ENCODE measurements around the gene VIPR1. TPM values are rescaled to one million over a fixed set of nuclear protein-coding genes. Genes with fewer than 3 reads are reported as not detected.
A peak's percentile ranks its signal among the peaks of the same experiment; 100 is the strongest.

Gene VIPR1
- total RNA-seq, 1 donor from 2014 or later, result 2.4 TPM

- peak; percentile 86 for DNase-seq (ENCODE audit: low spot score)
Observed at GRCh38 chr3:42493126-42493797, 9.2 kb upstream of the VIPR1 start.

DNA sequence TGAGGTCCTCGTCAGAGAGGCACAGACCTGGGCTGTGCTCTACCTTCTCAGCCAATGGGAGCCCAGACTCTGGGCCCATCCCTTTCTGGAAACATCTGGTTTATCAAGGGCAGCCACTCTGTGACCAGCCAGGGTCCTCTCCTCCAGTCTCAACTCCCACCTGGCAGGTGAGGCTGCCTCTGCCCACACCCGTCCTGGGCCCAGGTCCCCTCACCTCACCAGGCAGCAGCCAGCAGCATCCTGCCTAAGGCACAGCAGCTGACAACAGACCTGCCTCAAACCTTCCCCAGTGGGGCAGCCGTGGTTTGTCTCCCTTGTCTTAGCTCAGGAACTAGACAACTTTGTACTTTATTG, 8.7 kb upstream of the VIPR1 start:
- DNase-seq (ENCODE audit: low spot score), result peak; percentile 68

DNA sequence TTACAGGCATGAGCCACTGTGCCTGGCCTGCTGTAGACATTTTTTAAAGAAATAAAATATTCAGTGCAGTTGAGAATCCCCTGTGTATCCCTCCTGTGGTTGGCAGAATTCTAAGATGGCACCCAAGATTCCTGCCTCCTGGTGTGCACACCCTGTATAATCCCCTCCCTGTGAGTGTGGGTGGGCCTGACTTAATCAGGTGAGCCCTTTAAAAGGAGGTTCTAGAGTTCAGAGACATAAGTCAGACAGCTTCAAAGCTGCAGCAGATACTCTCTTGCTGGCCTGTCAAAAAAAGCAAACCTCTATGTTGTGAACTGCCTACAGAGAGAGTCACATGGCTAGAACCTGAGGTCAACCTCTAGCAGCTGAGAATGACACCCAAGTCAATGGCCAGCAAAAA, 7.0 kb upstream of the VIPR1 start:
- peak; percentile 18 for DNase-seq (ENCODE audit: low spot score)

- DNase-seq (ENCODE audit: low spot score), result peak; percentile 82
Observed at GRCh38 chr3:42497009-42497731, 5.3 kb upstream of the VIPR1 start.

DNA sequence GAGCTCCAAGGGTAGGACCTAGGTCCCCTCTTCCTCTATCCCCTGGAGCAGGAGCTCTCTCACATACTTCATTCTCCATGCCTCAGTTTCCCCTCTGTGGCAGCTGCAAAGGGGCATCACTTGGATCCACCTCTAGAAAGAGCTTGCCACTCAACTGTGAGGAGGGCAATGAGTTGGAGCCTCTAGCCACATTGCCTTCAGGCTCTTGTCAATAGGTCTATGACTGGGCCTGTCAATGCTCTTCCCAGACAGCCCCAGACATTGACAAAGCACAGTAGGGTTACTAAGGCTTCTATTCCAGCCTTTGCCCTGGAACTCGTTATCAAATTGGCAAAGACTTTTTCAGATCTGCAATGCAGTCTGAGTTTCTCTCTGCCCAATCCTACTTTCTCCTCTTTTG, 4.4 kb upstream of the VIPR1 start:
- peak; percentile 20 for DNase-seq (ENCODE audit: low spot score)

DNA sequence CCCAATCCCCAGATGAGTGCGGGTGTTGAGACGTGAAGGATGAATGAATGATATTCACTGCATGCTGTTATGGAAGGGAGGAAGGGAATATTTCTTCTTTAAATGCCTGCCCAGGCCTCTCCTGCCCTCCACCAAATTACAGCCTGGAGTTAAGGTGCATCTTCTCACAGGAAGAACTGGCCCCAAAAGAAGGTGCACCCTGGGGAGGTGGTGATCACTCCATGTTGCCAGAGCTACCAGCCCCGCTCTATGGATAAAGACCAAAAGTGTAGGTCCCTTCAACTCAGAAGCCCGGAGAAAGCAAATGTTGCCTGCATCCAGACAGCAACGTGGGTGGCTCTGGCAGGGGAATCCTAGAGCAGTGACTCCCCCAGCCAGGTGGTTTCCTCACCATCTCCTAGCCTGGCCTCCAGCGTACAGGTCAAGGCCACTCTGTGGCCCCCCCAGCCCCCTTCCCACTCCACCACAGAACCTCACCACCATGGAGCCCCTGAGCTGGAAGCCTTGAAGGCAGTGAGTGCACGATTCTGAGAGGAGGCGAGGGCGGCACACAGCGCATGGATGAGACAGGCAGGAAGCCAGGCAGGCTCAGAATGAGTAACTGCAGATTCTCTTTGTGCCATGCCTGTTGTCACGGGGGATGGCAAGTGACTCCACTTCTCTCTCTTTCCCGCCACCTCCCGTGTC, 3.5 kb upstream of the VIPR1 start:
- DNase-seq (ENCODE audit: low spot score), result peak; percentile 69

DNA sequence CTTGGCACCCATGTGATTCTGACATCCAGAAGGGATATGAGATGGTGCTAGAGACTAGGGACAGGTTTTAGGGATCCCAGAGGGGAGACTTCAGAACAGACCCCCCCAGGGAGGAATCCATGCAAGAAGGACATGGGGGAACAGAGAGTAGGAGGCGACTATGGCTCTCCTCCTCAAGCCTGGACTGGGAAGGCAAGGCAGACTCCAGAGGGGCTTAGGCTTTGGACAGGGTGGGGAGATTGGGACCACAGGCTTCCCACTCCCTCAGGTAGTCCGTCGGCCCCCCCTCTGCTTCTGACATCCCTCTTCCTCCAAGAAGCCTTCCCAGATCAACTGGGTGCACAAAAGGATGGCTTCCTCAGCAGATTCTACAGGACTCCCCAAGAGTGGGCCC, 3.0 kb upstream of the VIPR1 start:
- DNase-seq (ENCODE audit: low spot score), result peak; percentile 87

DNA sequence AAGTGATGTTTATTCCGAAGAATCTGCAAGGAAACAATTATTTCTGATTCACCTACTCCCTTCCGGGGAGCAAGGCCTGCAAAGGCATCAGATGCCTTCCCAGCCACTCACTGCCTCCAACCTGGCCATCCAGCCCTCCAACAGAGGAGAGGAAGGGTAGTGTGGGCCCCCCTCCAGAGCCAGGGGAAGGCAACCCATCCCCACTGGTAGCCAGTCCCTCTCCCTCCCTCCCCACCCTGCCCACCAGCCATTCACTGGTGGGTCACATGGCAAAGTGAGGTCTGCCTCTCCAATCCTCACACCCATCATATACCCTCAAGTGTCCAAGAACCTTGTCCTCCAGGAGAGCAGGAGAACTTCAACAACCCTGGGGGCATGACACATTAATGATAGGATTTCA, 2.4 kb upstream of the VIPR1 start:
- DNase-seq (ENCODE audit: low spot score), result peak; percentile 57

- DNase-seq (ENCODE audit: low spot score), result no peak
Observed at GRCh38 chr3:42500909-42501308, 1.5 kb upstream of the VIPR1 start.

- DNase-seq (ENCODE audit: low spot score), result peak; percentile 88
Observed at GRCh38 chr3:42501321-42501680, 1.1 kb upstream of the VIPR1 start.

- peak; percentile 89 for DNase-seq (ENCODE audit: low spot score)
Observed at GRCh38 chr3:42501681-42502428, 588 bp upstream of the VIPR1 start.

GRCh38 chr3:42503251-42503924, 945 bp downstream of the VIPR1 start:
- DNase-seq (ENCODE audit: low spot score), result peak; percentile 35

GRCh38 chr3:42503957-42504333, 1.5 kb downstream of the VIPR1 start:
- DNase-seq (ENCODE audit: low spot score), result peak; percentile 53

- peak; percentile 49 for DNase-seq (ENCODE audit: low spot score)
Observed at GRCh38 chr3:42504334-42505127, 2.1 kb downstream of the VIPR1 start.

- peak; percentile 81 for DNase-seq (ENCODE audit: low spot score)
Observed at GRCh38 chr3:42505128-42505848, 2.8 kb downstream of the VIPR1 start.

DNA sequence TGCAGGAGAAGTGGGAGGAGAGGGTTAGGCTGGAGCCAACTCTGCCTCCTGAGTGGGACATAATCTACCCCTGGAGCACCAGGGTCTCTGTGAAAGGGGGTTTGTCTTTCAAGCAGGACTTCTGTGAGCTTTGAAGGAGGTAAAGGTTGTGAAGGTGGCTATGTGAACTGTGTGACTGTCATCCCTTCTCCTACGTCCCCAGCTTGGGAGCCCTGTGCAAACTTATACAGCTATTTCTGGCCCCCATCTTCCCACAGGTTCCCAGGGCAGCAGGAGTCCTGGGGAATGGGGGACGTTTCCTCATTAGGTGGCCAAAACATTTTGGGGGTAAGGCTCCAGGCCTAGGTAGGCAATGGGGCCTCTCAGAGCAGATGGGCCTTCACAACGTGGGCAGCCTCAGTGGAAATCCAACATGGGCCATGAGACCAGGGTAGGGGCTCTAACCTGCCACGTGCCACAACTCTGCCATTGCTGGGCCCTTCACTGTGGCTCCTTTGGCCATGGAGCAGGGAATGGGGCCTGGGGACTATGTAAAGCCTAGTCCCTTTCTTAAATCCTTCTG, 3.5 kb downstream of the VIPR1 start:
- DNase-seq (ENCODE audit: low spot score), result peak; percentile 47

GRCh38 chr3:42507252-42507651, 4.8 kb downstream of the VIPR1 start:
- DNase-seq (ENCODE audit: low spot score), result peak; percentile 53

GRCh38 chr3:42507761-42508335, 5.4 kb downstream of the VIPR1 start:
- DNase-seq (ENCODE audit: low spot score), result peak; percentile 47

- DNase-seq (ENCODE audit: low spot score), result no peak
Observed at GRCh38 chr3:42508562-42508961, 6.1 kb downstream of the VIPR1 start.
